IPS-20b (cell line): ENCODE data around the gene MCF2L.
"Not testable (repeated sequence)": the region's sequence is repeated elsewhere in the genome, so short reads cannot be mapped to it uniquely, and the experiment has no call there.

ENCODE experiments used
- H3K27ac ChIP-seq: one replicate; pipeline ENCODE4 v1.5.1; 2013; ENCODE audit warnings: low read length
- H3K27me3 ChIP-seq: 2 replicates; pipeline ENCODE4 v1.6.1; 2013; ENCODE audit warnings: mild to moderate bottlenecking, low read length, inconsistent platforms; ENCODE audit not compliant: insufficient read depth
- H3K36me3 ChIP-seq: 2 replicates; pipeline ENCODE4 v1.6.1; 2013; ENCODE audit warnings: low read depth, mild to moderate bottlenecking, inconsistent platforms, low read length, moderate library complexity; ENCODE audit not compliant: insufficient read depth
- H3K4me1 ChIP-seq: 2 replicates; pipeline ENCODE4 v1.6.1; 2013; ENCODE audit warnings: mild to moderate bottlenecking, control low read depth, inconsistent platforms, low read length, moderate library complexity; ENCODE audit not compliant: insufficient read depth
- H3K4me3 ChIP-seq: 2 replicates; pipeline ENCODE4 v1.5.1; 2013; ENCODE audit warnings: mild to moderate bottlenecking, low read length, inconsistent platforms
- H3K9ac ChIP-seq: 2 replicates; pipeline ENCODE4 v1.6.1; 2013; ENCODE audit warnings: low read depth, mild to moderate bottlenecking, inconsistent platforms, low read length, moderate library complexity
- H3K9me3 ChIP-seq: 2 replicates; pipeline ENCODE4 v1.6.1; 2013; ENCODE audit warnings: mild to moderate bottlenecking, low read depth, low read length, inconsistent platforms; ENCODE audit not compliant: insufficient read depth

MCF2L gene

DNA sequence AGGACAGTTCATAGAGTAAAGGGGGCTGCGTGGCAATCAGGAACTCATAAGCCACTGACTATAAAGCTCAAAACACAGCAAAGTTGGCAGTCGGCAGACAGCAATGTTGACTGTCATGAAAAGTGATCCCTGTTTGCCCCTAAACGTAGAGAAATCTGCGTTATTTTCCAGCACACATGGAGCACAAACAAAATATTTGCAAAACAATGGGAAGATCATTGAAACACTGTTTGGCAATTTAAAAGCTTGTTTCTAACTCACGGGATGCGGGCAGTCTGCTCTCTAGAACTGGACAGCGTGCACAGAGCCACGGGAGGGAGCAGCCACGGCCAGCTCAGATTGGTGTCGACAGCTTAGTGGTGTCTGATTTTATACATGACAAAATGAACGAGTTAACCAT is 130.1 kb downstream of the MCF2L start:
- no peak overlapping the region for H3K9ac ChIP-seq
- H3K9me3 ChIP-seq = no peaks in the 10 kb centered on the region
- no peaks in the 10 kb centered on the region for H3K4me1 ChIP-seq
- no peaks in the 10 kb centered on the region for H3K27me3 ChIP-seq
- H3K36me3 ChIP-seq = no peaks in the 10 kb centered on the region
- no peak overlapping the region for H3K27ac ChIP-seq
- H3K4me3 ChIP-seq = no peak overlapping the region

DNA sequence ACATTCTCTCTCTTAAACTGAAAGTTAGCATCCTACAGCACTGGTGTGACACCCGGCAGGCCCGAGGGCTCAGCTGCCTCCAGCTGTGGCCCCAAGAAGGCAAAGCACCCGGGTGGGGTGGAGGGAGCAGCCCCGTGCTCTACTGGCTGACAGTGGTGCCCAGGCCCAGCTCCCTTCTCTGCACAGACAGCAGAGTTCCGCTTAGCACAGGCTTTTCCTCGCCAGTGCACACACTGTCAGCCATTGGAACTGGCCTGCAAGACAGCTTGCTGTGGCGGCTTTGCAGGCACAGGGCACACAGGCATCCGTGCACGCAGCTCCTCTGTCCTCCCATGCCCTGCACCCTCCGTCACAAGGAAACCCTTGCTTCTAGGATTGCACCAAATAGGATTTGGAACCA is 133.3 kb downstream of the MCF2L start:
- H3K9ac ChIP-seq, H3K9me3 ChIP-seq, H3K4me3 ChIP-seq, H3K4me1 ChIP-seq, H3K36me3 ChIP-seq, H3K27ac ChIP-seq, H3K27me3 ChIP-seq: not testable (repeated sequence)

DNA sequence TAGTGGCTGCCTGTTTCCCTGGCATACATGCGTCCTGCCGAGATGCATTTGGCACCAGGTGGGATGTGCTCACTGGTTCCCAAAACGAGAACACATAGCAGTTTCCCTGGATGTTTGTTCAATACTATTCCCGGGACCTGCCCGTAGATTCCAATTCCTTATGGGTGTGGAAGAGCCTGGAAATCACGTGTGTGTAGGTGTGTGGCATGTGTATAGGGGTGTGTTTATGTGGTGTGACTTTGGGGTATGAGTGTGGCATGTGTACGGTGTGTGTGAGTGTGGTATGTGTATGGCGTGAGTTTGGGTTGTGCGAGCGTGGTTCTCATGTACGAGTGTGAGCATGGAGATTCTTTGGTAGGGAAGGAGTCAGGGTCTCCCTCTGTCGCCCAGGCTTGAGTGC is 133.7 kb downstream of the MCF2L start:
- Histone ChIP-seq H3K4me3 (no peak overlapping the region), H3K4me1 (peaks cover 4% of the 10 kb centered on the region; the same call in 1 of the 2 replicates), H3K27me3 (no peaks in the 10 kb centered on the region), H3K27ac (no peak overlapping the region), H3K36me3 (no peaks in the 10 kb centered on the region), H3K9ac (no peak overlapping the region), H3K9me3 (no peaks in the 10 kb centered on the region)

DNA sequence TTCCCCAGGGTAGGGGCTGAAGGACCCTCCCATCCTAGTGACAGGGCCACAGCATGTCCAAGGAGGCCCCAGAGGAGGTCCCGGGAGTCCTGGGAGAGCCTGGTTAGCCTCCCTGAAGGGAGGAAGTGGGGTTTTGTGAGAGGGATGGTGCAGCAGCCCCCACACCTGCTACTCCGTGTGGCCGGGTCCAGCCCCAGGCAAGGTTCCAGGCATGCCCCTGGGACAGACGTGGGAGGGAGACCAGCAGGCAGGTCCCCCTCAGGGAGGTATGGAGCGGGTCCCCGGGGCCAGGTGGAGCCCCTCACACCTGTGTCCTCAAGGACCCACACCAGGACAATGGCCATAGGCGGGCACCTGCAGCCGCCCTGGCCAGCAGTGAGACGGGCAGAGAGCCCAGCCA is 134.6 kb downstream of the MCF2L start:
- Histone ChIP-seq H3K4me1 (peaks cover 4% of the 10 kb centered on the region; the same call in 1 of the 2 replicates), H3K27ac (no peak overlapping the region), H3K27me3 (peaks cover 3% of the 10 kb centered on the region; the same call in 1 of the 2 replicates), H3K9me3 (no peaks in the 10 kb centered on the region), H3K9ac (no peak overlapping the region), H3K36me3 (no peaks in the 10 kb centered on the region), H3K4me3 (no peak overlapping the region)

DNA sequence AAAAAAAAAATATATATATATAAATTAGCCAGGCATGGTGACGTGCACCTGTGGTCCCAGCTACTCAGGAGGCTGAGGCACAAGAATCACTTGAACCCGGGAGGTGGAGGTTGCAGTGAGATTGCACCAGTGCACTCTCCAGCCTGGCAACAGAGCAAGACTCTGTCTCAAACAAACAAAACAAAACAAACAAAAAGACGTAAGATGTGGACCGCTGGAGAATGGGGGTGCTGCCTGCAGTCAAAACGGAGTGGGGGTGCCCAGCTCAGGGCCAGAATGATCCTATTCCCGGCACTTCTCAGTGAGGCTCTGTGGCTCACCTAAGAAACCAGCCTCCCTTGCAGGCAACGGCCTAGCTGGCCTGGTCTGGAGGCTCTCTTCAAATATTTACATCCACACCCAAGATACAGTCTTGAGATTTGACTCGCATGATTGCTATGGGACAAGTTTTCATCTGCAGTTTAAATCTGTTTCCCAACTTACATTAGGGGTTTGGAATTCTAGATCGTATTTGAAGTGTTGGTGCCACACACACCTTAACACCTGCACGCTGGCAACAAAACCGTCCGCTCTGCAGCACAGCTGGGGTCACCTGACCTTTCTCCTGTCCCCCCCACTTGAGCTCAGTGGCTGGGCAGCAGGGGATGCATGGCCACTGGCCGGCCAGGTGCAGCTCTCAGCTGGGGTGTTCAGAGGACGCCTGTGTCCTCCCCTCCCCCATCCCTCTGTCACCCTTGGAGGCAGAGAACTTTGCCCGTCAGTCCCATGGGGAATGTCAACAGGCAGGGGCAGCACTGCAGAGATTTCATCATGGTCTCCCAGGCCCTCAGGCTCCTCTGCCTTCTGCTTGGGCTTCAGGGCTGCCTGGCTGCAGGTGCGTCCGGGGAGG is 136.3 kb downstream of the MCF2L start, which contains the start of gene F7:
Gene F7 (plus strand): TSS at position 760 of the 889 bp plus-strand sequence. CDS start 51 bp downstream, at position 811.
- no peaks in the 10 kb centered on the region for H3K9me3 ChIP-seq
- no peak within 1 kb of the TSS for H3K27ac ChIP-seq
- no peak within 1 kb of the TSS for H3K4me3 ChIP-seq
- peaks cover 4% of the 10 kb centered on the region; the same call in 1 of the 2 replicates for H3K4me1 ChIP-seq
- H3K36me3 ChIP-seq = no peaks in the 10 kb centered on the region
- peaks cover 17% of the 10 kb centered on the region for H3K27me3 ChIP-seq
- H3K9ac ChIP-seq = no peak within 1 kb of the TSS

DNA sequence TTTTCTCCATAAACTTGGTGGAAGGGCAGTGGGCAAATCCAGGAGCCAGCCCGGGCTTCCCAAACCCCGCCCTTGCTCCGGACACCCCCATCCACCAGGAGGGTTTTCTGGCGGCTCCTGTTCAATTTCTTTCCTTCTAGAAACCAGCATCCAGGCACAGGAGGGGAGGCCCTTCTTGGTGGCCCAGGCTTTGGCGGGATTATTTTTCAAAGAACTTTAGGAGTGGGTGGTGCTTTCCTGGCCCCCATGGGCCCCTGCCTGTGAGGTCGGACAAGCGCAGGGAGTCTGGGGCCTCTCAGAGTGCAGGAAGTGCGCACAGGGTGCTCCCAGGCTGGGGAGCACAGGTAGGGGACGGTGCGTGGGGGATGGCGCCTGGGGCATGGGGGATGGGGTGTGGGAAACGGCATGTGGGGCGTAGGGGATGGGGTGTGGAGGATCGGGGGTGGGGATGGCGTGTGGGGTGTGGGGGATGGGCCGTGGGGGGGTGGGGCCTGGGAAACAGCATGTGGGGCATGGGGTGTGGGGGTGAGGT is 137.0 kb downstream of the MCF2L start:
- H3K27me3 ChIP-seq = peaks cover 24% of the 10 kb centered on the region
- peaks cover 4% of the 10 kb centered on the region; the same call in 1 of the 2 replicates for H3K4me1 ChIP-seq
- H3K36me3 ChIP-seq = no peaks in the 10 kb centered on the region
- no peak overlapping the region for H3K9ac ChIP-seq
- no peaks in the 10 kb centered on the region for H3K9me3 ChIP-seq
- H3K4me3 ChIP-seq = no peak overlapping the region
- no peak overlapping the region for H3K27ac ChIP-seq

DNA sequence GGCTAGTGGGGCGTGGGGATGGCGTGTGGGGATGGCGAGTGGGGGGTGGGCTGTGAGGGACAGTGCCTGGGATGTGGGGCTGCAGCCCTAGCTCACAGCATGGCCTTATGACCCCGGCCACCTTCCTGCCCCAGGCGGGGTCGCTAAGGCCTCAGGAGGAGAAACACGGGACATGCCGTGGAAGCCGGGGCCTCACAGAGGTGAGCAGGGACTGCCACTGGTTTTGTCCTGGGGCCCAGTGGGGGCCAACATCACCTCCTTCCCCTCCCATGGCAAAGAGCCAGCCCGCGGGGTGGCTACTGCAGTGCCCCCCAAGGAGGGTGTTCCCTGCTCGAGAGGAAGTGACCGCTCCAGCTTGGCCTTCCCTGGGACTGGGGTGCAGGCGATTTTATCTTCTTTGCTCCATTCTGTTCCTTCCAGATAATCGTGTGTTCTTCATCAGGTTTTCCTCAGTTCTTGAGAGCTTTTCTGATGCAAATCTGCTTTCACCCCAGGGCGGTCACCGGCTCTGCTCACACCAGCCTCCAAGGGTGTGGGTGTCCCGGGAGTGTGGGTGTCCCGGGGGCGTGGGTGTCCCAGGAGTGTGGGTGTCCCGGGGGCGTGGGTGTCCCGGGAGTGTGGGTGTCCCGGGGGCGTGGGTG is 137.8 kb downstream of the MCF2L start:
- Histone ChIP-seq H3K27me3 (peaks cover 31% of the 10 kb centered on the region), H3K27ac (no peak overlapping the region), H3K4me1 (peaks cover 4% of the 10 kb centered on the region; the same call in 1 of the 2 replicates), H3K36me3 (no peaks in the 10 kb centered on the region), H3K9me3 (no peaks in the 10 kb centered on the region), H3K9ac (no peak overlapping the region), H3K4me3 (no peak overlapping the region)

DNA sequence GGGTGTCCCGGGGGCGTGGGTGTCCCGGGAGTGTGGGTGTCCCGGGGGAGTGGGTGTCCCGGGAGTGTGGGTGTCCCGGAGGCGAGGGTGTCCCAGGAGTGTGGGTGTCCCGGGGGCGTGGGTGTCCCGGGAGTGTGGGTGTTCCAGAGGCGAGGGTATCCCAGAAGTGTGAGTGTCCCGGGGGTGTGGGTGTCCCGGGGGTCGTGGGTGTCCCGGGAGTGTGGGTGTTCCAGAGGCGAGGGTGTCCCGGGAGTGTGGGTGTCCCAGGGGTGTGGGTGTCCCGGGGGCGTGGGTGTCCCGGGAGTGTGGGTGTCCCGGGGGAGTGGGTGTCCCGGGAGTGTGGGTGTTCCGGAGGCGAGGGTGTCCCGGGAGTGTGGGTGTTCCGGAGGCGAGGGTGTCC is 139.5 kb downstream of the MCF2L start:
- H3K27ac ChIP-seq, H3K4me3 ChIP-seq, H3K36me3 ChIP-seq, H3K9ac ChIP-seq, H3K9me3 ChIP-seq, H3K4me1 ChIP-seq: not testable (repeated sequence)
- H3K27me3 ChIP-seq = peaks cover 48% of the 10 kb centered on the region

DNA sequence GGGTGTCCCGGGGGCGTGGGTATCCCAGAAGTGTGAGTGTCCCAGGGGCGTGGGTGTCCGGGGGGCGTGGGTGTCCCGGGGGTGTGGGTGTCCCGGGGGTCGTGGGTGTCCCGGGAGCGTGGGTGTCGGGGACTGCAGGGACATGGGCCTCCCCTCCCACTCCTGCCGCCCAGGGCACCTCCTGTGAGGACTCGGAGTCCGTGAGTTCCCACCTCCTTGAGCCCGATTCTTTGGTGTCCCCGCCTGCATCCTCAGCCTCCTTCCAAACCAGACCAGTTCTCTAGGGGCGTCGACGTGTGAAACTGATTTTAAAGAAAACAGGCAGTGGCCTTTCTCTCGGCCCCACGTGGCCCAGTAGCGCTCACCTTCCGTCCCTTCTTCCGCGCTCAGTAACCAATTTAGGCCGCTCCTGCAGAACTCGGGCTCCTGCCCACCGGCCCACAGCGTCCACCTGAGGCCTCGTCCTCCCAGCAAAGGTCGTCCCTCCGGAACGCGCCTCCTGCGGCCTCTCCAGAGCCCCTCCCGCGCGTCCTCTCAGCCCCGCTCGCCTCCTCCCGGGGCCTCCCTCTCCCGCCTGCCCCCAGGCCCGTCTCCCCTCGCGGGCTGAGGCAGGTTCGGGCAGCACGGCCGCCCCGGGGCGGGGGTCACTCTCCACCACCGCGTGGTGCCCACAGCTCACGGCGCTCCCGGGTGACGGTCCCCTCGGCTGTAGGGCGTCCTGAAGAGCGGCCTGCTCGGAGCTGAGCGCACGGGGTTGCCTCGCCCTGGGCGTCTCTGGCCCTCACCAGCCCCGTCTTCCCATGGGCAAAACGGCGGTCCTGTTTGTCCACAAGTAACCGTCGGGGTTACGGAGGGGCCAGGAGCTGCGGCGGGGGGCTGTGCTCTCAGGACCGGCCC is 140.4 kb downstream of the MCF2L start:
- Histone ChIP-seq H3K9ac (no peak overlapping the region), H3K9me3 (no peaks in the 10 kb centered on the region), H3K27ac (no peak overlapping the region), H3K36me3 (no peaks in the 10 kb centered on the region), H3K27me3 (peaks cover 51% of the 10 kb centered on the region), H3K4me3 (peak overlapping the region; percentile 55; the same call in 1 of the 2 replicates), H3K4me1 (peaks cover 4% of the 10 kb centered on the region; the same call in 1 of the 2 replicates)

DNA sequence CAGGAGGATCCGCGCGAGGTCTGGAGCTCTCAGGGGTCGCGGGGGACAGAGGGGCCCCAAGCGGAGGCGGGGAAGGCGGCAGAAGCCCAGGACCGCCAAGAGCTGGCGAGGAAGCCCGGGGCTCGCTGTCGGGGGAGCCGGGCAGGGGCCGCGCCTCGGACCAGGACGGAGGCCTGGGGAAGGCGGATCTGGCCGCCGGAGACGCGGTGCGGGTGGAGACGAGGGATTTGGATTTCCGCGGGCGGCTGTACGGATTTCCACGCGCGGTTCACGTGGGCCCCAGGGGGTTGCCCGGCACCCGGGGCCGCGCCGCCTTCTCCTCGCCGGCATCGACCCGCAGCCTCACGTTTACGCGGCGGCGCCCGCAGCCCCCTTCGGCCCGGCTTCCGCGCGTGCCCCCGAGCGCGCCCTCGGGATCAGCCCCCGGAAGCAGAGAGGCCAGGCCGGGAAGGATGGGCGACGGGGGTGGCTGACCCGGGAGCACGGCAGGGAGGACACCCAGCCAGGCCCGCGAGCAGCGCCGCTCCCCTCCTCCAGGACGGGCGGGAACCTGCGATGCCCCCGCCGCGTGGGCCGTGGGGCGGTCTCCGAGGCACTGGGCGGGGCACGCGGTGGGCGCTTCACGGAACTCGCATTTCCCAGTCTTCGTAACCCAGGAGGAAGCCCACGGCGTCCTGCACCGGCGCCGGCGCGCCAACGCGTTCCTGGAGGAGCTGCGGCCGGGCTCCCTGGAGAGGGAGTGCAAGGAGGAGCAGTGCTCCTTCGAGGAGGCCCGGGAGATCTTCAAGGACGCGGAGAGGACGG is 141.2 kb downstream of the MCF2L start:
- peaks cover 4% of the 10 kb centered on the region; the same call in 1 of the 2 replicates for H3K4me1 ChIP-seq
- no peak overlapping the region for H3K27ac ChIP-seq
- H3K9me3 ChIP-seq = no peaks in the 10 kb centered on the region
- H3K36me3 ChIP-seq = no peaks in the 10 kb centered on the region
- H3K27me3 ChIP-seq = peaks cover 51% of the 10 kb centered on the region
- no peak overlapping the region for H3K9ac ChIP-seq
- H3K4me3 ChIP-seq = peak overlapping the region; percentile 55; the same call in 1 of the 2 replicates
